ENCODE data around the gene TM4SF4. TPM values are rescaled to one million over a fixed set of nuclear protein-coding genes. Genes with fewer than 3 reads are reported as not detected.

Gene TM4SF4
- polyA plus RNA-seq, 1 donor from 2014 or later: not detected

GRCh38 chr3:149450281-149450680, 24.2 kb upstream of the TM4SF4 start:
- no peaks in the 10 kb centered on the region for H3K79me2 ChIP-seq (replicated peaks; ENCODE audit: insufficient read depth, low read length)
- no peaks in the 10 kb centered on the region for H3K27me3 ChIP-seq (ENCODE audit: insufficient read depth, low read depth, low read length)
- no peaks in the 10 kb centered on the region for H3F3A ChIP-seq (ENCODE audit: insufficient read depth, low read length, poor library complexity, severe bottlenecking)
- H3K36me3 ChIP-seq (ENCODE audit: insufficient read depth, low read length): no peaks in the 10 kb centered on the region
- H3K9ac ChIP-seq (ENCODE audit: low read length): no peak overlapping the region
- no peak overlapping the region for H3K4me3 ChIP-seq (ENCODE audit: low read length)
- no peak overlapping the region for H2AFZ ChIP-seq (ENCODE audit: low read depth, low read length)
- H3K27ac ChIP-seq (ENCODE audit: low read length): no peak overlapping the region
- no peaks in the 10 kb centered on the region for H3K9me2 ChIP-seq (ENCODE audit: insufficient read depth, low read length)
- no peak overlapping the region for H3K4me2 ChIP-seq (ENCODE audit: low read length)
- no peaks in the 10 kb centered on the region for H3K9me3 ChIP-seq (ENCODE audit: low read length)
- TF ChIP-seq MXI1 (conservative IDR thresholded peaks at IDR 0.05; ENCODE audit: poor library complexity, severe bottlenecking) (no peak), SMC3 (conservative IDR thresholded peaks at IDR 0.05; ENCODE audit: poor library complexity) (no peak), POLR2AphosphoS5 (IDR thresholded peaks at IDR 0.05) (no peak), EZH2 (IDR thresholded peaks at IDR 0.05; ENCODE audit: borderline replicate concordance, insufficient read depth, low read length, poor library complexity, severe bottlenecking) (no peak), RAD21 (conservative IDR thresholded peaks at IDR 0.05) (no peak), EP300 (conservative IDR thresholded peaks at IDR 0.05; ENCODE audit: poor library complexity, severe bottlenecking) (no peak), TAF1 (IDR thresholded peaks at IDR 0.05; ENCODE audit: low read depth) (no peak)
- TF ChIP-seq, protein P1, sequence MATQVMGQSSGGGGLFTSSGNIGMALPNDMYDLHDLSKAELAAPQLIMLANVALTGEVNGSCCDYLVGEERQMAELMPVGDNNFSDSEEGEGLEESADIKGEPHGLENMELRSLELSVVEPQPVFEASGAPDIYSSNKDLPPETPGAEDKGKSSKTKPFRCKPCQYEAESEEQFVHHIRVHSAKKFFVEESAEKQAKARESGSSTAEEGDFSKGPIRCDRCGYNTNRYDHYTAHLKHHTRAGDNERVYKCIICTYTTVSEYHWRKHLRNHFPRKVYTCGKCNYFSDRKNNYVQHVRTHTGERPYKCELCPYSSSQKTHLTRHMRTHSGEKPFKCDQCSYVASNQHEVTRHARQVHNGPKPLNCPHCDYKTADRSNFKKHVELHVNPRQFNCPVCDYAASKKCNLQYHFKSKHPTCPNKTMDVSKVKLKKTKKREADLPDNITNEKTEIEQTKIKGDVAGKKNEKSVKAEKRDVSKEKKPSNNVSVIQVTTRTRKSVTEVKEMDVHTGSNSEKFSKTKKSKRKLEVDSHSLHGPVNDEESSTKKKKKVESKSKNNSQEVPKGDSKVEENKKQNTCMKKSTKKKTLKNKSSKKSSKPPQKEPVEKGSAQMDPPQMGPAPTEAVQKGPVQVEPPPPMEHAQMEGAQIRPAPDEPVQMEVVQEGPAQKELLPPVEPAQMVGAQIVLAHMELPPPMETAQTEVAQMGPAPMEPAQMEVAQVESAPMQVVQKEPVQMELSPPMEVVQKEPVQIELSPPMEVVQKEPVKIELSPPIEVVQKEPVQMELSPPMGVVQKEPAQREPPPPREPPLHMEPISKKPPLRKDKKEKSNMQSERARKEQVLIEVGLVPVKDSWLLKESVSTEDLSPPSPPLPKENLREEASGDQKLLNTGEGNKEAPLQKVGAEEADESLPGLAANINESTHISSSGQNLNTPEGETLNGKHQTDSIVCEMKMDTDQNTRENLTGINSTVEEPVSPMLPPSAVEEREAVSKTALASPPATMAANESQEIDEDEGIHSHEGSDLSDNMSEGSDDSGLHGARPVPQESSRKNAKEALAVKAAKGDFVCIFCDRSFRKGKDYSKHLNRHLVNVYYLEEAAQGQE (IDR thresholded peaks at IDR 0.05; ENCODE audit: borderline replicate concordance): no peak
- TF ChIP-seq, protein P2, sequence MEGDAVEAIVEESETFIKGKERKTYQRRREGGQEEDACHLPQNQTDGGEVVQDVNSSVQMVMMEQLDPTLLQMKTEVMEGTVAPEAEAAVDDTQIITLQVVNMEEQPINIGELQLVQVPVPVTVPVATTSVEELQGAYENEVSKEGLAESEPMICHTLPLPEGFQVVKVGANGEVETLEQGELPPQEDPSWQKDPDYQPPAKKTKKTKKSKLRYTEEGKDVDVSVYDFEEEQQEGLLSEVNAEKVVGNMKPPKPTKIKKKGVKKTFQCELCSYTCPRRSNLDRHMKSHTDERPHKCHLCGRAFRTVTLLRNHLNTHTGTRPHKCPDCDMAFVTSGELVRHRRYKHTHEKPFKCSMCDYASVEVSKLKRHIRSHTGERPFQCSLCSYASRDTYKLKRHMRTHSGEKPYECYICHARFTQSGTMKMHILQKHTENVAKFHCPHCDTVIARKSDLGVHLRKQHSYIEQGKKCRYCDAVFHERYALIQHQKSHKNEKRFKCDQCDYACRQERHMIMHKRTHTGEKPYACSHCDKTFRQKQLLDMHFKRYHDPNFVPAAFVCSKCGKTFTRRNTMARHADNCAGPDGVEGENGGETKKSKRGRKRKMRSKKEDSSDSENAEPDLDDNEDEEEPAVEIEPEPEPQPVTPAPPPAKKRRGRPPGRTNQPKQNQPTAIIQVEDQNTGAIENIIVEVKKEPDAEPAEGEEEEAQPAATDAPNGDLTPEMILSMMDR (IDR thresholded peaks at IDR 0.05; ENCODE audit: poor library complexity, severe bottlenecking): no peak
- no peaks in the 10 kb centered on the region for H4K20me1 ChIP-seq (ENCODE audit: insufficient read depth)

GRCh38 chr3:149452036-149452435, 22.5 kb upstream of the TM4SF4 start:
- no peaks in the 10 kb centered on the region for H3K36me3 ChIP-seq (ENCODE audit: insufficient read depth, low read length)
- no peaks in the 10 kb centered on the region for H4K20me1 ChIP-seq (ENCODE audit: insufficient read depth)
- H3K79me2 ChIP-seq (replicated peaks; ENCODE audit: insufficient read depth, low read length): no peaks in the 10 kb centered on the region

More at GRCh38 chr3:149452036-149452435, 22.5 kb upstream of the TM4SF4 start:
- H3K9ac ChIP-seq (ENCODE audit: low read length): no peak overlapping the region
- H3K27me3 ChIP-seq (ENCODE audit: insufficient read depth, low read depth, low read length): no peaks in the 10 kb centered on the region
- H3K9me3 ChIP-seq (ENCODE audit: low read length): no peaks in the 10 kb centered on the region
- H3F3A ChIP-seq (ENCODE audit: insufficient read depth, low read length, poor library complexity, severe bottlenecking): no peaks in the 10 kb centered on the region
- no peak overlapping the region for H3K27ac ChIP-seq (ENCODE audit: low read length)
- no peaks in the 10 kb centered on the region for H3K9me2 ChIP-seq (ENCODE audit: insufficient read depth, low read length)
- TF ChIP-seq, protein P1 (IDR thresholded peaks at IDR 0.05; ENCODE audit: borderline replicate concordance): no peak
- H2AFZ ChIP-seq (ENCODE audit: low read depth, low read length): no peak overlapping the region
- no peak overlapping the region for H3K4me3 ChIP-seq (ENCODE audit: low read length)
- no peak overlapping the region for H3K4me2 ChIP-seq (ENCODE audit: low read length)

Data from neural cell (in vitro differentiated cells).